CD14-positive monocyte (primary cell): ENCODE data around the gene LRRC34. TPM values are rescaled to one million over a fixed set of nuclear protein-coding genes. Genes with fewer than 3 reads are reported as not detected.

ENCODE experiments used
- DNase-seq, 3 donors: peaks; one replicate each; pipeline ENCODE4 v3.0.0-alpha.2; 2011 to 2022
- H2AFZ ChIP-seq: 2 replicates; pipeline ENCODE4 v1.6.0; 2012; ENCODE audit warnings: mild to moderate bottlenecking, low read depth, low read length, inconsistent platforms; ENCODE audit not compliant: insufficient read depth, poor library complexity, severe bottlenecking
- H3K27ac ChIP-seq, 2 donors: 1 replicate in 1 of 2; 2 replicates in 1 of 2; pipeline ENCODE4 v1.5.1; 2012 to 2013; ENCODE audit warnings: low read length in 2 of 2, control low read depth in 1 of 2, inconsistent platforms in 1 of 2, low read depth in 1 of 2, mild to moderate bottlenecking in 1 of 2
- H3K27me3 ChIP-seq, 2 donors: one replicate each; pipeline versions ENCODE4 v1.6.0 to v1.6.1; 2011 to 2013; ENCODE audit warnings: low read length in 2 of 2; ENCODE audit not compliant: control insufficient read depth in 2 of 2, insufficient read depth in 2 of 2
- H3K36me3 ChIP-seq, 2 donors: replicated peaks in 1 of 2; 1 replicate in 1 of 2; 2 replicates in 1 of 2; pipeline versions ENCODE4 v1.5.1 to v1.6.1; 2012 to 2013; ENCODE audit warnings: low read length in 2 of 2, control low read depth in 1 of 2, inconsistent platforms in 1 of 2, mild to moderate bottlenecking in 1 of 2; ENCODE audit not compliant: insufficient read depth in 2 of 2, control insufficient read depth in 1 of 2
- H3K4me1 ChIP-seq, 2 donors: 1 replicate in 1 of 2; 2 replicates in 1 of 2; pipeline versions ENCODE4 v1.5.1 to v1.6.1; 2012 to 2013; ENCODE audit warnings: low read length in 2 of 2, control low read depth in 1 of 2, inconsistent platforms in 1 of 2, mild to moderate bottlenecking in 1 of 2, moderate library complexity in 1 of 2; ENCODE audit not compliant: insufficient read depth in 2 of 2, control insufficient read depth in 1 of 2
- H3K4me2 ChIP-seq: replicated peaks from 2 replicates; pipeline ENCODE3; 2012; ENCODE audit warnings: low read length, moderate library complexity, mild to moderate bottlenecking; ENCODE audit not compliant: poor library complexity, severe bottlenecking; ENCODE audit errors: extremely low read depth
- H3K4me3 ChIP-seq, 3 experiments: fragments of 200-600 bp in 1 of 3; sonication (generic) in 1 of 3; replicated peaks in 1 of 3; 1 replicate in 2 of 3; 2 replicates in 1 of 3; pipeline ENCODE4 v1.5.1; 2011 to 2013; ENCODE audit warnings: low read length in 3 of 3, mild to moderate bottlenecking in 3 of 3, control low read depth in 2 of 3, low read depth in 2 of 3, inconsistent platforms in 1 of 3, moderate library complexity in 1 of 3
- H3K79me2 ChIP-seq: 2 replicates; pipeline ENCODE4 v1.6.0; 2012; ENCODE audit warnings: mild to moderate bottlenecking, control low read depth, inconsistent platforms, low read length, moderate library complexity; ENCODE audit not compliant: insufficient read depth
- H3K9ac ChIP-seq: 2 replicates; pipeline ENCODE4 v1.6.0; 2017; ENCODE audit warnings: low read length, mild to moderate bottlenecking; ENCODE audit not compliant: insufficient read depth, poor library complexity, severe bottlenecking
- H3K9me3 ChIP-seq, 2 donors: replicated peaks in 1 of 2; 1 replicate in 1 of 2; 2 replicates in 1 of 2; pipeline versions ENCODE4 v1.5.1 to v1.6.1; 2012 to 2013; ENCODE audit warnings: low read length in 2 of 2, control low read depth in 1 of 2; ENCODE audit not compliant: control insufficient read depth in 1 of 2, insufficient read depth in 1 of 2
- H4K20me1 ChIP-seq: 2 replicates; pipeline ENCODE4 v1.6.0; 2012; ENCODE audit warnings: mild to moderate bottlenecking, low read length, control low read depth, moderate library complexity; ENCODE audit not compliant: insufficient read depth
- H3K27ac Mint-ChIP-seq, 7 donors: one replicate each; pipeline ENCODE4 v1.8.0; 2020; ENCODE audit warnings: mild to moderate bottlenecking in 7 of 7, mixed read lengths in 7 of 7, moderate library complexity in 6 of 7, inconsistent platforms in 2 of 7
- H3K27me3 Mint-ChIP-seq, 3 donors: one replicate each; pipeline ENCODE4 v1.8.0; 2021 to 2022; ENCODE audit warnings: low read depth in 3 of 3, mild to moderate bottlenecking in 3 of 3, mixed read lengths in 3 of 3, moderate library complexity in 3 of 3, inconsistent platforms in 1 of 3
- H3K36me3 Mint-ChIP-seq, 2 donors: one replicate each; pipeline ENCODE4 v1.8.0; 2020; ENCODE audit warnings: mixed read lengths in 2 of 2, inconsistent platforms in 1 of 2, mild to moderate bottlenecking in 1 of 2
- H3K4me1 Mint-ChIP-seq: one replicate; pipeline ENCODE4 v1.8.0; 2020; ENCODE audit warnings: mild to moderate bottlenecking, mixed read lengths
- H3K4me3 Mint-ChIP-seq, 2 donors: one replicate each; pipeline ENCODE4 v1.8.0; 2020; ENCODE audit warnings: mild to moderate bottlenecking in 2 of 2, mixed read lengths in 2 of 2, moderate library complexity in 1 of 2
- H3K9me3 Mint-ChIP-seq, 7 donors: one replicate each; pipeline ENCODE4 v1.8.0; 2020 to 2022; ENCODE audit warnings: mixed read lengths in 7 of 7, mild to moderate bottlenecking in 6 of 7, moderate library complexity in 6 of 7, inconsistent platforms in 2 of 7
- WGBS: methylation state at CpG from one replicate; pipeline ENCODE4 v1.1.5; 2013; ENCODE audit warnings: missing lambda C conversion rate; ENCODE audit not compliant: insufficient coverage; 5-methylcytosine and 5-hydroxymethylcytosine counted together
- intact Hi-C, 2 donors: fragments of 100-400 bp; cut with micrococcal nuclease; formaldehyde crosslinking; loops; one replicate each; pipeline versions ENCODE4 v1.15.0 to v1.15.1; 2023
- polyA plus RNA-seq, 3 donors: library from polyadenylated mRNA; depleted of rRNA in 1 of 3; unstranded in 2 of 3; stranded (reverse) in 1 of 3; fragments of 300-500 nt in 2 of 3; fragments of >200 nt in 1 of 3; fragmentation: Illumina TruSeq in 2 of 3; gene quantifications; 1 replicate in 2 of 3; 2 replicates in 1 of 3; pipeline ENCODE4 v1.2.3, GENCODE V29; 2012 to 2021
- TF ChIP-seq, protein P1 (sequence below): fragments of 200-600 bp; IDR thresholded peaks from one replicate; pipeline ENCODE4 v1.8.0; 2022; ENCODE audit warnings: antibody characterized with exemption, mild to moderate bottlenecking

LRRC34 gene
- polyA plus RNA-seq, 3 donors, result 0.25 to 0.61 (median 0.43) TPM

DNA sequence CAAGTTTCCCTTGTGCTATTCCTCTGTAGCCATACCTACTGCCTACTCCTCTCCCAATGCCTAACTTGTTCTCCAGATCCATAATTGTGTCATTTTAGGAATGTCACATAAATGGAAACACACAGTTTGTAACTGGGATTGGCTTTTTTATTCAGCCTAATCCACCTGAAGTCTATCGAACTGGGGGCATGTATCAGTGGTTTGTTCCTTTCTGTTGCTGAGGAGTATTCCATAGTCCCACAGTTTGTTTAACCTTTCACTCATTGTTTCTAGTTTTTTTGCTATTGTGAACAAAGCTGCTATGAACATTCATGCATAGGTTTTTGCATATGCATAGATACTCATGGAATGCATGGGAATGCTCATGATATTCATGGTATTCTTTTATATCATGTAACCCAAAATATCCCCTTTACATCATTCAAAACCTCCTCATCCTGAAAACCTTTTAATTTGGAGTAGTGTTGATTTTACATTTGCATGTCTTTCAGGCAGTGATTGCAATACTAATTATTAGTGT lies 25.9 kb upstream of the LRRC34 start:
- Histone ChIP-seq H3K4me1 (peaks cover 7 to 8% of the 10 kb centered on the region in 2 donors), H4K20me1 (no peaks in the 10 kb centered on the region), H3K36me3 (no peaks in the 10 kb centered on the region), H3K4me2 (no peak overlapping the region), H3K79me2 (no peaks in the 10 kb centered on the region), H3K27ac (no peak overlapping the region), H2AFZ (no peak overlapping the region), H3K27me3 (no peaks in the 10 kb centered on the region), H3K9ac (no peak overlapping the region), H3K4me3 (no peak overlapping the region), H3K9me3 (no peaks in the 10 kb centered on the region)
- no peak overlapping the region for H3K27ac Mint-ChIP-seq
- peaks cover 0 to 2% (median 0%) of the 10 kb centered on the region in 7 donors for H3K9me3 Mint-ChIP-seq
- H3K4me1 Mint-ChIP-seq, result peaks cover 21% of the 10 kb centered on the region
- intact Hi-C loops, result no loop called here
- H3K4me3 Mint-ChIP-seq, result no peak overlapping the region
- no peak for DNase-seq
- H3K36me3 Mint-ChIP-seq, result no peaks in the 10 kb centered on the region
- no CpG with 5 or more reads among the region's 1 CpG for whole genome bisulfite sequencing
- H3K27me3 Mint-ChIP-seq, result peaks cover 3 to 6% (median 5%) of the 10 kb centered on the region in 3 donors
- TF ChIP-seq, protein P1, sequence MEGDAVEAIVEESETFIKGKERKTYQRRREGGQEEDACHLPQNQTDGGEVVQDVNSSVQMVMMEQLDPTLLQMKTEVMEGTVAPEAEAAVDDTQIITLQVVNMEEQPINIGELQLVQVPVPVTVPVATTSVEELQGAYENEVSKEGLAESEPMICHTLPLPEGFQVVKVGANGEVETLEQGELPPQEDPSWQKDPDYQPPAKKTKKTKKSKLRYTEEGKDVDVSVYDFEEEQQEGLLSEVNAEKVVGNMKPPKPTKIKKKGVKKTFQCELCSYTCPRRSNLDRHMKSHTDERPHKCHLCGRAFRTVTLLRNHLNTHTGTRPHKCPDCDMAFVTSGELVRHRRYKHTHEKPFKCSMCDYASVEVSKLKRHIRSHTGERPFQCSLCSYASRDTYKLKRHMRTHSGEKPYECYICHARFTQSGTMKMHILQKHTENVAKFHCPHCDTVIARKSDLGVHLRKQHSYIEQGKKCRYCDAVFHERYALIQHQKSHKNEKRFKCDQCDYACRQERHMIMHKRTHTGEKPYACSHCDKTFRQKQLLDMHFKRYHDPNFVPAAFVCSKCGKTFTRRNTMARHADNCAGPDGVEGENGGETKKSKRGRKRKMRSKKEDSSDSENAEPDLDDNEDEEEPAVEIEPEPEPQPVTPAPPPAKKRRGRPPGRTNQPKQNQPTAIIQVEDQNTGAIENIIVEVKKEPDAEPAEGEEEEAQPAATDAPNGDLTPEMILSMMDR, result no peak

DNA sequence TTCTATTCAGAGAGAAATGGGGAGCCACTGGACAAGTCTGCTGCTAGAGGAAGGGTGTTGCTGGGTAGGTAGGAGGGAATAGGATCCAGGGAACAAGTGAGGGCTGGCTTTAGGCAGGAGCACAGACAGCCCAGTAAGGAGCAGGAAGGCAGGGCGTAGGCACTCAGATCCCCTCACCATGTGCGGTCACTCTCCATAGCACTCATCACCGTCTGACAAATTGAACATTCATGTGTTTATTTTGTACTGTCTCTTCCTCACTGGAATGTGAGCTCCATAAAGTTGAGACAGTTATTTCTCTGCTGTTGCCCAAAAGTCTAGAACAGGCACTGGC lies 24.2 kb upstream of the LRRC34 start:
- Mint-ChIP-seq H3K9me3 (peaks cover 0 to 2% (median 0%) of the 10 kb centered on the region in 7 donors), H3K27ac (peak overlapping the region in 1 of 7 donors; percentile 29), H3K27me3 (peaks cover 3 to 6% (median 5%) of the 10 kb centered on the region in 3 donors), H3K4me1 (peaks cover 13% of the 10 kb centered on the region), H3K36me3 (no peaks in the 10 kb centered on the region), H3K4me3 (no peak overlapping the region)
- Histone ChIP-seq H3K79me2 (no peaks in the 10 kb centered on the region), H3K9ac (no peak overlapping the region), H3K4me2 (no peak overlapping the region), H3K9me3 (no peaks in the 10 kb centered on the region), H4K20me1 (no peaks in the 10 kb centered on the region), H3K4me1 (peaks cover 0 to 3% of the 10 kb centered on the region in 2 donors), H3K4me3 (no peak overlapping the region), H3K27me3 (no peaks in the 10 kb centered on the region), H2AFZ (no peak overlapping the region), H3K36me3 (no peaks in the 10 kb centered on the region), H3K27ac (no peak overlapping the region)
- intact Hi-C loops, result no loop called here
- TF ChIP-seq, protein P1, result no peak
- 100% methylated on average over 1 of the region's 3 CpGs for WGBS
- DNase-seq, result no peak
